ENCODE results near the gene FOXJ3. TPM values are rescaled to one million over a fixed set of nuclear protein-coding genes. Genes with fewer than 3 reads are reported as not detected.
A peak's percentile ranks its signal among the peaks of the same experiment; 100 is the strongest.

The FOXJ3 gene
- total RNA-seq, 3 donors from 2014 or later: 52.6 to 82.7 (median 57.7) TPM

- peaks cover 9 to 15% of the 10 kb centered on the region in 2 donors for H3K4me1 ChIP-seq
- TF ChIP-seq CTCF (IDR thresholded peaks at IDR 0.05) (no peak), POLR2AphosphoS5 (IDR thresholded peaks at IDR 0.05) (no peak), POLR2A (IDR thresholded peaks at IDR 0.05) (no peak)
Observed at GRCh38 chr1:42168763-42169162, 166.3 kb downstream of the FOXJ3 start.

GRCh38 chr1:42168391-42168670 is 166.7 kb downstream of the FOXJ3 start:
- Histone ChIP-seq H3K4me3 (no peak overlapping the region), H3K4me1 (peaks cover 8 to 10% of the 10 kb centered on the region in 2 donors), H3K36me3 (no peaks in the 10 kb centered on the region), H3K27me3 (no peaks in the 10 kb centered on the region), H3K9me3 (no peaks in the 10 kb centered on the region), H3K27ac (no peak overlapping the region)
- no peak for DNase-seq (ENCODE audit: low spot score in 2 of 2)
- intact Hi-C loops (cut with DNase I; ENCODE audit: low total_unique reads): no loop called here
- TF ChIP-seq CTCF (IDR thresholded peaks at IDR 0.05): no peak
- TF ChIP-seq POLR2AphosphoS5 (IDR thresholded peaks at IDR 0.05): no peak

More at GRCh38 chr1:42168763-42169162, 166.3 kb downstream of the FOXJ3 start:
- intact Hi-C loops (cut with DNase I; ENCODE audit: low total_unique reads): no loop called here
- no peak for DNase-seq (ENCODE audit: low spot score in 2 of 2)
- H3K27ac ChIP-seq: no peak overlapping the region
- H3K9me3 ChIP-seq: no peaks in the 10 kb centered on the region
- no peaks in the 10 kb centered on the region for H3K27me3 ChIP-seq
- H3K36me3 ChIP-seq: no peaks in the 10 kb centered on the region
- no peak overlapping the region for H3K4me3 ChIP-seq

GRCh38 chr1:42167611-42168390 is 167.2 kb downstream of the FOXJ3 start:
- no peak for DNase-seq (ENCODE audit: low spot score in 2 of 2)
- Histone ChIP-seq H3K27me3 (no peaks in the 10 kb centered on the region), H3K4me1 (peaks cover 3 to 5% of the 10 kb centered on the region in 2 donors), H3K27ac (no peak overlapping the region), H3K9me3 (no peaks in the 10 kb centered on the region), H3K4me3 (no peak overlapping the region), H3K36me3 (no peaks in the 10 kb centered on the region)
- intact Hi-C loops (cut with DNase I; ENCODE audit: low total_unique reads): no loop called here
- no peak for TF ChIP-seq POLR2AphosphoS5 (IDR thresholded peaks at IDR 0.05)
- TF ChIP-seq POLR2A (IDR thresholded peaks at IDR 0.05): no peak

DNA sequence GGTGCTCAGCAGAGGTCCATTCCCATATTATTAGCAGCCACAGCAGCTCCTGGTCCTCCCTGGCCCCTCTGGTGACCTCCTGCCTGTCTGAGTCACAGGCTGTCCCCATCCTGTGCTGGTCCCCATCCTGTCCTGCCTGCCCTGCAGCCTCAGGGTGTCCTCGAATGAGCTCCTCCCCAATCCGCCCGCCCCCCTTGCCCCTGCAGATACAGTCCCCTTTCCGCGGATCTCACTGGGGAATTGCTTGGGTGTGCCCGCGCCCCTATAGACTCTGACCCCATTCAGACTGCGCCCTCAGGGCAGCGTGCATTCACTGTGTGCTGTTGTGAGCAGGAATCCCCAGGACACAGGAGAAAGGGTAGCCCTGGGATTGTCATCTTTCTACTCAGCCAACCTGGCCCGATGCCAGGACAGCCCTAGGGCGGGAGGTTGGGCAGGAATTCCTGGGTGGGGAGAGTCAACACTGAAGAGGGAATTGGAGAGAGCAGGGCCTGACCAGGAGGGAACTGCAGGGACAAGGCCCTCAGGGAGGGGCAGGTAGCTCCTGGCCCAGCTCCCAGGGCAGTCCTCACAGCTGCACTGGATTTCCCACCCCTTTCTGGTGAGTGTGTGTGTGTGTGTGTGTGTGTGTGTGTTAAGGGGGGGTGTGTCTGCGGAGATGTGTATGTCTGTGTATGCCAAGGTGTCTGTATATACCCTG is 169.4 kb downstream of the FOXJ3 start:
- Histone ChIP-seq H3K27me3 (no peaks in the 10 kb centered on the region), H3K27ac (peak overlapping the region in 1 of 2 donors; percentile 8), H3K36me3 (no peaks in the 10 kb centered on the region), H3K4me1 (no peaks in the 10 kb centered on the region), H3K9me3 (peaks cover 0 to 6% of the 10 kb centered on the region in 2 donors), H3K4me3 (no peak overlapping the region)
- intact Hi-C loops (cut with DNase I; ENCODE audit: low total_unique reads): no loop called here
- TF ChIP-seq POLR2AphosphoS5 (IDR thresholded peaks at IDR 0.05) (peak; percentile 39 to 56 (median 52)), POLR2A (IDR thresholded peaks at IDR 0.05) (no peak), CTCF (IDR thresholded peaks at IDR 0.05) (no peak)
- DNase-seq (ENCODE audit: low spot score in 2 of 2): peak; percentile 89 to 96

DNA sequence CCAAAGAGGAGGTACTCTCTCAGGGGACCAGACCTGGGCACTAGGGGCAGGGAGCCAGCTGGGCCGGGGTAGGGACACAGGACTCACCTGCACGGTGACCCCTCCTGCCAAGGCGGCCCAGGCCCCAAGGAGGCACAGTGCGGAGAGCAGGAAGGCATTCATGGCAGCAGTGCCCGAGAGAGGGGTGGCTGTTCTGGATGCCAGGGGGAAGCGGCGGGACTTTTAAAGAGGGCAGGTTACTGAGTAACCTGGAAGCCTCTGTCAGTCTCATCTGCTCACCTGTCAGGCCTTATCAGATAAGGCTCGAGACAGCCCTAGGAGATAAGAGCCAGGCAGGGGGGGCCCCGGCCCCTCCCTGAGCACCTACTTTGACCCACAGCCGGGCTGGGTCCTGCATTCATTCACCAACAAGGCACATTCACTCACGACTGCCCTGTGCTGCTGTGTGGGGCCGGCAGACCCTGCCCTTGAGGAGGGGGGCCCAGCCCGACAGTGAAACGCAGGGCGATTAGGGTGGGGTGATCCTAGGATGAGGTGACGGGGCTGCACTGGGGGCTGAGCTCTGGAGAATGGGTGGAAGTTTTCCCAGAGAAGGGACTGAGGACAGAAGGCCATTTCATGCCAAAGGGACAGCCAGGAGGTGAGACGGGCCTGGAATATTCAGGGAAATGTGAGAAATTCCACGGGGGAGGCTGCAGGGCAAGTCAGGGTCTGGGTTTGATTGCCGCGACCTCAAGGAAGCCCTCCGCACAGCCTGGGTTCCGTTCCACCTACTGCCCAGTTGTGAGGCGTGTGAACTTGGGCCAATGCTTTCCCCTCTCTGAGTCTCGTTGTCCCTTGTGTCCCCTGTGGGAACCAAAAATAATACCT is 170.2 kb downstream of the FOXJ3 start, which contains the start of gene GUCA2A:
Gene GUCA2A (minus strand): TSS at position 195 of the 870 bp plus-strand sequence. CDS start 33 bp downstream, at position 162.
- Histone ChIP-seq H3K27ac (peak within 1 kb of the TSS in 1 of 2 donors; percentile 33), H3K27me3 (no peaks in the 10 kb centered on the region), H3K4me3 (no peak within 1 kb of the TSS), H3K4me1 (no peaks in the 10 kb centered on the region), H3K36me3 (no peaks in the 10 kb centered on the region), H3K9me3 (peaks cover 0 to 11% of the 10 kb centered on the region in 2 donors)
- intact Hi-C loops (cut with DNase I; ENCODE audit: low total_unique reads): no loop called here
- TF ChIP-seq POLR2AphosphoS5 (IDR thresholded peaks at IDR 0.05): no peak
- TF ChIP-seq CTCF (IDR thresholded peaks at IDR 0.05): no peak
- no peak for TF ChIP-seq POLR2A (IDR thresholded peaks at IDR 0.05)
- DNase-seq (ENCODE audit: low spot score in 2 of 2): no peak

Data from breast epithelium (tissue), 4 donors.